Mesendoderm (in vitro differentiated cells): ENCODE data around the gene MIEF2.

Experiments
- DNase-seq: peaks from one replicate; pipeline ENCODE4 v3.0.0; 2013
- H2AK5ac ChIP-seq: 2 replicates; pipeline ENCODE4 v1.6.1; 2013; ENCODE audit warnings: low read length, inconsistent platforms
- H2BK120ac ChIP-seq: 2 replicates; pipeline ENCODE4 v1.6.1; 2013; ENCODE audit warnings: low read depth, mild to moderate bottlenecking, low read length, moderate library complexity, mixed read lengths
- H2BK15ac ChIP-seq: replicated peaks from 2 replicates; pipeline ENCODE4 v1.6.1; 2013; ENCODE audit warnings: low read depth, mild to moderate bottlenecking, moderate library complexity
- H2BK5ac ChIP-seq: 2 replicates; pipeline ENCODE4 v1.6.1; 2013; ENCODE audit warnings: low read length, inconsistent platforms
- H3K18ac ChIP-seq: 2 replicates; pipeline ENCODE4 v1.6.1; 2013; ENCODE audit warnings: mild to moderate bottlenecking, low read length, mixed read lengths
- H3K23ac ChIP-seq: one replicate; pipeline ENCODE4 v1.6.1; 2013; ENCODE audit warnings: low read length
- H3K27ac ChIP-seq: 2 replicates; pipeline ENCODE4 v1.5.1; 2013; ENCODE audit warnings: low read depth, mild to moderate bottlenecking, inconsistent platforms, low read length, moderate library complexity
- H3K27me3 ChIP-seq: 2 replicates; pipeline ENCODE4 v1.6.1; 2013; ENCODE audit warnings: low read length, control low read depth, mild to moderate bottlenecking, inconsistent platforms; ENCODE audit not compliant: insufficient read depth, poor library complexity
- H3K36me3 ChIP-seq: 2 replicates; pipeline ENCODE4 v1.6.1; 2013; ENCODE audit warnings: low read length, inconsistent platforms; ENCODE audit not compliant: control insufficient read depth, insufficient read depth
- H3K4ac ChIP-seq: one replicate; pipeline ENCODE4 v1.6.1; 2013; ENCODE audit warnings: low read depth, mild to moderate bottlenecking, low read length, moderate library complexity
- H3K4me1 ChIP-seq: 2 replicates; pipeline ENCODE4 v1.6.1; 2013; ENCODE audit warnings: low read depth, low read length, inconsistent platforms; ENCODE audit not compliant: control insufficient read depth
- H3K4me2 ChIP-seq: 2 replicates; pipeline ENCODE4 v1.6.1; 2013; ENCODE audit warnings: low read length
- H3K4me3 ChIP-seq: 2 replicates; pipeline ENCODE4 v1.5.1; 2013; ENCODE audit warnings: mild to moderate bottlenecking, low read length
- H3K56ac ChIP-seq: one replicate; pipeline ENCODE4 v1.6.1; 2013; ENCODE audit warnings: low read length
- H3K79me1 ChIP-seq: 2 replicates; pipeline ENCODE4 v1.6.1; 2013; ENCODE audit warnings: low read length, inconsistent platforms
- H3K79me2 ChIP-seq: 2 replicates; pipeline ENCODE4 v1.6.1; 2013; ENCODE audit warnings: mild to moderate bottlenecking, low read length; ENCODE audit not compliant: control insufficient read depth, insufficient read depth
- H3K9ac ChIP-seq: 2 replicates; pipeline ENCODE4 v1.6.1; 2013; ENCODE audit warnings: low read length, inconsistent platforms
- H4K5ac ChIP-seq: one replicate; pipeline ENCODE4 v1.6.1; 2013; ENCODE audit warnings: low read length
- H4K8ac ChIP-seq: one replicate; pipeline ENCODE4 v1.6.1; 2013; ENCODE audit warnings: low read depth, mild to moderate bottlenecking, control low read depth, low read length, moderate library complexity
- WGBS: extraction: QIAGEN DNeasy Blood & Tissue Kit; methylation state at CpG from one replicate; pipeline ENCODE4 v1.1.7; 2013; ENCODE audit warnings: low lambda C conversion rate, missing lambda C conversion rate; ENCODE audit not compliant: insufficient coverage; ENCODE audit errors: extremely low coverage; 5-methylcytosine and 5-hydroxymethylcytosine counted together

Gene MIEF2

DNA sequence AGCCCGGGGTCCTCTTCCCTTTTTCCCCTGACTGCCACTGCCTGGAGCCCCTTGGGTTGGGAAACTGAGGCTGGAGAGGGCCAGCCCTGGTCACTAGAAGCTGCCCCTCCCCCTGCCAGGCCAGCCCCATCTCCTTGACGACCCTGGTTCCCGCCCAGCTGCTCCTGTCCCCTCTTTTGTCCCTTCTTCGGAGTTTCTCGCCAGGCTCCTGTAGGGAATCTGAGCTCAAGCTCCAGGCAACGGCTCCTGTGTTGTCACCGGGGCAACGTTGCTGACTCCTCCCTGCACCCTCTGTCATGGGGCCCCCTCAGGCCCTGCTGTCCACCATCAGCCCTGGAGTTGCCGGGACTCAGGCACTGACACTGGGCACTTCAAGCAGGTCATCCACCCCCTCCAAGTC lies 29.3 kb upstream of the MIEF2 start:
- Histone ChIP-seq H3K27ac (no peak overlapping the region), H3K36me3 (peaks cover 7% of the 10 kb centered on the region), H2BK5ac (no peak overlapping the region), H2AK5ac (no peak overlapping the region), H3K4ac (no peak overlapping the region), H3K23ac (no peak overlapping the region), H3K18ac (no peak overlapping the region), H2BK120ac (no peak overlapping the region), H3K79me1 (peaks cover 29% of the 10 kb centered on the region), H3K4me3 (no peak overlapping the region), H3K27me3 (no peaks in the 10 kb centered on the region), H3K9ac (no peak overlapping the region), H2BK15ac (no peak overlapping the region), H3K56ac (no peak overlapping the region), H3K79me2 (peaks cover 38% of the 10 kb centered on the region), H3K4me1 (no peaks in the 10 kb centered on the region), H4K5ac (no peak overlapping the region), H4K8ac (no peak overlapping the region), H3K4me2 (no peak overlapping the region)
- WGBS = no CpG with 5 or more reads among the region's 9 CpGs
- no peak for DNase-seq

DNA sequence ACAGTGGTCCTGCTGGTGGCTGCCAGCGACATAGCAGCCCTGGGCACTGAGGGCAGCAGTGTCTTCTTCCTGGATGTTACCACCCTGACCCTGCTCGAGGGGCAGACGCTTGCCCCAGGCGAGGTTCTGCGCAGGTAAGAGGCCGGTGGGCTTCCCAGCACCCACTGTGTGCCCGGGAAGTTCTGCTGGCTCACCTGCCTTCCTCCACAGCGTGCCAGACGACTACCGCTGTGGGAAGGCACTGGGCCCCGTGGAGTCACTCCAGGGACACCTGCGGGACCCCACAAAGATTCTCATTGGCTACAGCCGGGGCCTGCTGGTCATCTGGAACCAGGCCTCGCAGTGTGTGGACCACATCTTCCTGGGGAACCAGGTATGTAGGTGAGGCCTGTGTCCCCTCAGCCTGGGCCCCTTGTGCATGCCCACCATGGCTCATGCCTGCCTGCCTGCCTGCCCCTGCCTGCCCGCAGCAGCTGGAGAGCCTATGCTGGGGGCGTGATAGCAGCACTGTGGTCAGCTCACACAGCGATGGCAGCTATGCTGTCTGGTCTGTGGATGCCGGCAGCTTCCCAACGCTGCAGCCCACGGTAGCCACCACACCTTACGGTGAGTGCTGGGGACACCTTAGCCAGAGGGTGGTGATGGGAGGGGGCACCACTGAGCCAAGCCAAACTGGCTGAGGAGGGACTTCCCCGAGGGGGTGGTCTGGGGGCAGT lies 26.5 kb upstream of the MIEF2 start:
- Histone ChIP-seq H3K36me3 (peaks cover 8% of the 10 kb centered on the region), H2BK15ac (no peak overlapping the region), H4K5ac (no peak overlapping the region), H3K9ac (no peak overlapping the region), H3K4ac (no peak overlapping the region), H3K4me3 (no peak overlapping the region), H3K79me2 (peaks cover 12% of the 10 kb centered on the region), H3K4me2 (no peak overlapping the region), H3K56ac (no peak overlapping the region), H3K27me3 (no peaks in the 10 kb centered on the region), H3K27ac (no peak overlapping the region), H3K79me1 (peaks cover 10% of the 10 kb centered on the region), H2BK120ac (no peak overlapping the region), H3K18ac (no peak overlapping the region), H3K4me1 (no peaks in the 10 kb centered on the region), H3K23ac (no peak overlapping the region), H2AK5ac (no peak overlapping the region), H4K8ac (no peak overlapping the region), H2BK5ac (no peak overlapping the region)
- WGBS = no CpG with 5 or more reads among the region's 22 CpGs
- DNase-seq = no peak

DNA sequence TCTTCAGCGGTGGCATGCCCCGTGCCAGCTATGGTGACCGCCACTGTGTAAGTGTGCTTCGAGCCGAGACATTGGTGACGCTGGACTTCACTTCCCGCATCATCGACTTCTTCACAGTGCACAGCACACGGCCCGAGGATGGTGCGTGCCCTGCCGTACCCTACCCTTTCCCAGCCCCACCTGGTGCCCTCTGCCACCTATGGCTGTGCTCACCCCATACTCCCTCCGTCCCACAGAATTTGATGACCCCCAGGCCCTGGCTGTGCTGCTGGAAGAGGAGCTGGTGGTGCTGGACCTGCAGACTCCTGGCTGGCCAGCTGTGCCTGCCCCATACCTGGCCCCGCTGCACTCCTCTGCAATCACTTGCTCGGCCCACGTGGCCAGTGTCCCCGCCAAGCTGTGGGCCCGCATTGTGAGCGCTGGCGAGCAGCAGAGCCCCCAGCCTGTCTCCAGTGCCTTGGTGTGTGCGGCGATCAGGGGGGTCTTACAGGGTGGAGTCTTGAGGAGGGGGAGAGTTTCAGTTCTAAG lies 25.5 kb upstream of the MIEF2 start:
- no peak overlapping the region for H3K23ac ChIP-seq
- H3K27me3 ChIP-seq = no peaks in the 10 kb centered on the region
- H3K9ac ChIP-seq = no peak overlapping the region
- no peak overlapping the region for H2AK5ac ChIP-seq
- no peak overlapping the region for H2BK15ac ChIP-seq
- no peak overlapping the region for H2BK5ac ChIP-seq
- H3K18ac ChIP-seq = no peak overlapping the region
- peaks cover 3% of the 10 kb centered on the region for H3K79me2 ChIP-seq
- no peak overlapping the region for H3K4ac ChIP-seq
- H3K4me2 ChIP-seq = no peak overlapping the region
- H3K36me3 ChIP-seq = peaks cover 8% of the 10 kb centered on the region
- no peaks in the 10 kb centered on the region for H3K4me1 ChIP-seq
- no peak overlapping the region for H3K4me3 ChIP-seq
- peaks cover 4% of the 10 kb centered on the region for H3K79me1 ChIP-seq
- DNase-seq = no peak
- H4K5ac ChIP-seq = no peak overlapping the region
- no peak overlapping the region for H2BK120ac ChIP-seq
- WGBS = no CpG with 5 or more reads among the region's 22 CpGs
- H3K27ac ChIP-seq = no peak overlapping the region
- no peak overlapping the region for H4K8ac ChIP-seq
- no peak overlapping the region for H3K56ac ChIP-seq

DNA sequence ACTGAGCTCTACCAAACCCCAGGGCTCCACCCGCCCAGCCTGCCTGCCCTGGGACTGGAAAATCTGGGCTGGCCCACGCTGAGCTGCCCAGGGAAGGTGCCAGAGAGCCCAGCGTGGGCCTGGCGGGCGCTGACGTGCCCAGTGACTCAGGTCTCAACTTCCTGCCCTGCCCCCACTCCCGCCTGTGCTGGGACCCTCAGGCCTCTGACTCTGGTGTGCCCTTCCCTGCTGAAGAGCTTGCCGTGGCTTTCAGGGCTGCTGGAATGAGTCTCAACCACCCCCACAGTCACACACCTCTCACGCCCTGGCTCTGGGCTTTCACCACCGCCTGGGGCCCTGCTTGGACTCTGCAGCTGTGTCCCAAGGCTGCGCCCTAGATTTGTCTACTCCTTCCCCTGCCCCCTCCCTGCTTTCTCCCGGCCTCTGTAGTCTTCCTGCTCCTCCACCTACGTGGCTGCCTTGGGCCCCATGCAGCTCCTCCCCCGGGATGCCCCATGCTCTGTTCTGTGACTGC lies 24.7 kb upstream of the MIEF2 start:
- no peak overlapping the region for H2BK120ac ChIP-seq
- H3K18ac ChIP-seq = no peak overlapping the region
- H3K4me1 ChIP-seq = no peaks in the 10 kb centered on the region
- H2BK5ac ChIP-seq = no peak overlapping the region
- H3K9ac ChIP-seq = no peak overlapping the region
- no peak overlapping the region for H3K56ac ChIP-seq
- H3K4me2 ChIP-seq = no peak overlapping the region
- peaks cover 4% of the 10 kb centered on the region for H3K79me1 ChIP-seq
- H2BK15ac ChIP-seq = no peak overlapping the region
- H3K27me3 ChIP-seq = no peaks in the 10 kb centered on the region
- no peak overlapping the region for H3K27ac ChIP-seq
- no peak overlapping the region for H3K23ac ChIP-seq
- peaks cover 8% of the 10 kb centered on the region for H3K36me3 ChIP-seq
- no peak for DNase-seq
- WGBS = no CpG with 5 or more reads among the region's 14 CpGs
- no peak overlapping the region for H3K4me3 ChIP-seq
- no peaks in the 10 kb centered on the region for H3K79me2 ChIP-seq
- H4K8ac ChIP-seq = no peak overlapping the region
- no peak overlapping the region for H4K5ac ChIP-seq
- H3K4ac ChIP-seq = no peak overlapping the region
- H2AK5ac ChIP-seq = no peak overlapping the region

DNA sequence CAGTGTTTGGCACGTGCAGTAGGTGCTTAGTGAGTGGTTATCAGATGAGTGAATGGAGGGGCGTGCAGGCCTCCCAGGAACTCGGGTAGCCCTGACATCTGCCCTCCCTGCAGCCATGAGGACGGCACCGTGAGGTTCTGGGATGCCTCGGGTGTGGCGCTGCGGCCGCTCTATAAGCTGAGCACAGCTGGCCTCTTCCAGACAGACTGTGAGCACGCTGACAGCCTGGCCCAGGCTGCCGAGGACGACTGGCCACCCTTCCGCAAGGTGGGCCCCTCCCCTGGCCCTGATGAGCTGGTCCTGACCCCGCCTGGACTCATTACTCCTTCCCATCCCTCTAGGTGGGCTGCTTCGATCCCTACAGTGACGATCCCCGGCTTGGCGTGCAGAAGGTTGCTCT lies 24.0 kb upstream of the MIEF2 start:
- Histone ChIP-seq H3K4me2 (no peak overlapping the region), H3K4me3 (no peak overlapping the region), H2BK120ac (no peak overlapping the region), H3K36me3 (peaks cover 8% of the 10 kb centered on the region), H3K4ac (no peak overlapping the region), H3K79me2 (no peaks in the 10 kb centered on the region), H4K5ac (no peak overlapping the region), H3K23ac (no peak overlapping the region), H2BK5ac (no peak overlapping the region), H4K8ac (no peak overlapping the region), H3K4me1 (no peaks in the 10 kb centered on the region), H3K56ac (no peak overlapping the region), H3K27ac (no peak overlapping the region), H2AK5ac (no peak overlapping the region), H3K9ac (no peak overlapping the region), H3K79me1 (peaks cover 4% of the 10 kb centered on the region), H3K18ac (no peak overlapping the region), H2BK15ac (no peak overlapping the region), H3K27me3 (no peaks in the 10 kb centered on the region)
- DNase-seq = no peak
- no CpG with 5 or more reads among the region's 18 CpGs for WGBS
